Measurements from ENCODE around the gene BCAS3. TPM values are rescaled to one million over a fixed set of nuclear protein-coding genes. Genes with fewer than 3 reads are reported as not detected.

The BCAS3 gene
- total RNA-seq, 1 donor from 2014 or later = 22.6 TPM

- DNase-seq (ENCODE audit: low spot score) = no peak
- no peak overlapping the region for H3K27ac Mint-ChIP-seq (ENCODE audit: unreplicated experiment)
Observed at GRCh38 chr17:60645918-60646523, 31.6 kb upstream of the BCAS3 start.

GRCh38 chr17:60646701-60647100, 30.9 kb upstream of the BCAS3 start:
- DNase-seq (ENCODE audit: low spot score) = no peak
- peaks cover 4% of the 10 kb centered on the region for H3K4me1 Mint-ChIP-seq (ENCODE audit: low read depth)
- H3K27me3 Mint-ChIP-seq (ENCODE audit: low read depth) = no peaks in the 10 kb centered on the region
- H3K9me3 Mint-ChIP-seq (ENCODE audit: low read depth) = no peaks in the 10 kb centered on the region
- H3K36me3 Mint-ChIP-seq (ENCODE audit: low read depth) = peaks cover 14% of the 10 kb centered on the region
- H3K27ac Mint-ChIP-seq (ENCODE audit: unreplicated experiment) = no peak overlapping the region
- H3K4me3 Mint-ChIP-seq (ENCODE audit: unreplicated experiment) = no peak overlapping the region
- TF ChIP-seq, protein P1, sequence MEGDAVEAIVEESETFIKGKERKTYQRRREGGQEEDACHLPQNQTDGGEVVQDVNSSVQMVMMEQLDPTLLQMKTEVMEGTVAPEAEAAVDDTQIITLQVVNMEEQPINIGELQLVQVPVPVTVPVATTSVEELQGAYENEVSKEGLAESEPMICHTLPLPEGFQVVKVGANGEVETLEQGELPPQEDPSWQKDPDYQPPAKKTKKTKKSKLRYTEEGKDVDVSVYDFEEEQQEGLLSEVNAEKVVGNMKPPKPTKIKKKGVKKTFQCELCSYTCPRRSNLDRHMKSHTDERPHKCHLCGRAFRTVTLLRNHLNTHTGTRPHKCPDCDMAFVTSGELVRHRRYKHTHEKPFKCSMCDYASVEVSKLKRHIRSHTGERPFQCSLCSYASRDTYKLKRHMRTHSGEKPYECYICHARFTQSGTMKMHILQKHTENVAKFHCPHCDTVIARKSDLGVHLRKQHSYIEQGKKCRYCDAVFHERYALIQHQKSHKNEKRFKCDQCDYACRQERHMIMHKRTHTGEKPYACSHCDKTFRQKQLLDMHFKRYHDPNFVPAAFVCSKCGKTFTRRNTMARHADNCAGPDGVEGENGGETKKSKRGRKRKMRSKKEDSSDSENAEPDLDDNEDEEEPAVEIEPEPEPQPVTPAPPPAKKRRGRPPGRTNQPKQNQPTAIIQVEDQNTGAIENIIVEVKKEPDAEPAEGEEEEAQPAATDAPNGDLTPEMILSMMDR (IDR thresholded peaks at IDR 0.05) = no peak

More at GRCh38 chr17:60645918-60646523, 31.6 kb upstream of the BCAS3 start:
- peaks cover 7% of the 10 kb centered on the region for H3K4me1 Mint-ChIP-seq (ENCODE audit: low read depth)
- H3K36me3 Mint-ChIP-seq (ENCODE audit: low read depth) = peaks cover 14% of the 10 kb centered on the region
- TF ChIP-seq, protein P1 (IDR thresholded peaks at IDR 0.05) = no peak
- no peaks in the 10 kb centered on the region for H3K27me3 Mint-ChIP-seq (ENCODE audit: low read depth)
- no peaks in the 10 kb centered on the region for H3K9me3 Mint-ChIP-seq (ENCODE audit: low read depth)
- H3K4me3 Mint-ChIP-seq (ENCODE audit: unreplicated experiment) = no peak overlapping the region

- TF ChIP-seq, protein P1 (IDR thresholded peaks at IDR 0.05) = no peak
- H3K27me3 Mint-ChIP-seq (ENCODE audit: low read depth) = no peaks in the 10 kb centered on the region
Observed at GRCh38 chr17:60647705-60648104, 29.9 kb upstream of the BCAS3 start.

GRCh38 chr17:60652454-60653247, 25.0 kb upstream of the BCAS3 start:
- peaks cover 18% of the 10 kb centered on the region for H3K36me3 Mint-ChIP-seq (ENCODE audit: low read depth)
- no peak for DNase-seq (ENCODE audit: low spot score)
- H3K4me1 Mint-ChIP-seq (ENCODE audit: low read depth) = peaks cover 10% of the 10 kb centered on the region
- TF ChIP-seq, protein P1 (IDR thresholded peaks at IDR 0.05) = no peak
- no peaks in the 10 kb centered on the region for H3K9me3 Mint-ChIP-seq (ENCODE audit: low read depth)
- no peak overlapping the region for H3K27ac Mint-ChIP-seq (ENCODE audit: unreplicated experiment)
- no peaks in the 10 kb centered on the region for H3K27me3 Mint-ChIP-seq (ENCODE audit: low read depth)
- H3K4me3 Mint-ChIP-seq (ENCODE audit: unreplicated experiment) = no peak overlapping the region

More at GRCh38 chr17:60647705-60648104, 29.9 kb upstream of the BCAS3 start:
- Mint-ChIP-seq H3K4me1 (ENCODE audit: low read depth) (no peaks in the 10 kb centered on the region), H3K9me3 (ENCODE audit: low read depth) (no peaks in the 10 kb centered on the region), H3K36me3 (ENCODE audit: low read depth) (peaks cover 14% of the 10 kb centered on the region), H3K27ac (ENCODE audit: unreplicated experiment) (no peak overlapping the region), H3K4me3 (ENCODE audit: unreplicated experiment) (no peak overlapping the region)
- DNase-seq (ENCODE audit: low spot score) = no peak

- Mint-ChIP-seq H3K9me3 (ENCODE audit: low read depth) (no peaks in the 10 kb centered on the region), H3K4me1 (ENCODE audit: low read depth) (peaks cover 10% of the 10 kb centered on the region), H3K27ac (ENCODE audit: unreplicated experiment) (no peak overlapping the region), H3K36me3 (ENCODE audit: low read depth) (peaks cover 13% of the 10 kb centered on the region), H3K27me3 (ENCODE audit: low read depth) (no peaks in the 10 kb centered on the region), H3K4me3 (ENCODE audit: unreplicated experiment) (no peak overlapping the region)
- no peak for DNase-seq (ENCODE audit: low spot score)
- TF ChIP-seq, protein P1 (IDR thresholded peaks at IDR 0.05) = no peak
Observed at GRCh38 chr17:60653569-60653968, 24.1 kb upstream of the BCAS3 start.
